Bronchial epithelial cell (primary cell): Measurements from ENCODE around the gene TEX35. TPM values are rescaled to one million over a fixed set of nuclear protein-coding genes. Genes with fewer than 3 reads are reported as not detected.

Experiments used
- DNase-seq: peaks from one replicate; pipeline ENCODE4 v3.0.0-alpha.2; 2010; ENCODE audit warnings: low read depth
- FAIRE-seq: peaks from 2 replicates; lab custom pipeline; 2011; peaks lifted over from hg19 to GRCh38; lab: Jason Lieb, UNC
- H3K27me3 ChIP-seq: 2 replicates; pipeline ENCODE4 v1.5.1; 2011; ENCODE audit warnings: low read length; ENCODE audit not compliant: control insufficient read depth, insufficient read depth
- H3K36me3 ChIP-seq: 2 replicates; pipeline ENCODE4 v1.5.1; 2011; ENCODE audit warnings: low read length; ENCODE audit not compliant: control insufficient read depth, insufficient read depth
- H3K4me3 ChIP-seq: 2 replicates; pipeline ENCODE4 v1.5.1; 2011; ENCODE audit warnings: mild to moderate bottlenecking, low read depth, low read length, control low read depth
- total RNA-seq: library from RNA; depleted of rRNA; stranded (reverse); fragments of >200 nt; gene quantifications from 2 replicates; pipeline ENCODE4 v1.2.1, GENCODE V29; 2014
- TF ChIP-seq, protein P1 (sequence below): IDR thresholded peaks from 2 replicates; pipeline ENCODE4 v1.5.1; 2011; ENCODE audit warnings: mild to moderate bottlenecking, moderate library complexity, low read length, control low read depth, inconsistent platforms; ENCODE audit not compliant: insufficient read depth, severe bottlenecking

TEX35 gene
- total RNA-seq, 1 donor from 2014 or later = not detected

DNA sequence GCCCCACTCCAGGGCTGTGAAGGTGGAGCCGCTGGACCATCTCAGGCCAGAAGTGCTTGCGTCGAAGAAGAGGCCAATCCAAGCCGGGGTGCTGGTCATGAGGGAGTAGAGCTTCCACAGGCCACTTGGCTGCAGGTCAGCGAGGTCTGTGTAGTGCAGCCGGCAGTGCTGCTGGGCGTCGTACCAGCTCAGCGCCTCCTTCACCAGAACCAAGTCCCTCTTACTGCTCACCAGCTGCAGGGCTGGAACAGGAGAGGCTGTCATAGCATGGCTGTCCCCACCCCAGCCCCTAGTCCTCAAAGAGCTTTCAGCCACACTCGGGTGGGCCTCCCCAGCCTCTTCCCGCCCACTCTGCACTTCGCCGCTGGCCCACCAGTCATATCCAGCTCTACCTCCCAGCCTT is 18.3 kb upstream of the TEX35 start:
- DNase-seq = no peak
- no peak overlapping the region for H3K4me3 ChIP-seq
- peaks cover 1% of the 10 kb centered on the region for H3K27me3 ChIP-seq
- no peak for FAIRE-seq
- TF ChIP-seq, protein P1, sequence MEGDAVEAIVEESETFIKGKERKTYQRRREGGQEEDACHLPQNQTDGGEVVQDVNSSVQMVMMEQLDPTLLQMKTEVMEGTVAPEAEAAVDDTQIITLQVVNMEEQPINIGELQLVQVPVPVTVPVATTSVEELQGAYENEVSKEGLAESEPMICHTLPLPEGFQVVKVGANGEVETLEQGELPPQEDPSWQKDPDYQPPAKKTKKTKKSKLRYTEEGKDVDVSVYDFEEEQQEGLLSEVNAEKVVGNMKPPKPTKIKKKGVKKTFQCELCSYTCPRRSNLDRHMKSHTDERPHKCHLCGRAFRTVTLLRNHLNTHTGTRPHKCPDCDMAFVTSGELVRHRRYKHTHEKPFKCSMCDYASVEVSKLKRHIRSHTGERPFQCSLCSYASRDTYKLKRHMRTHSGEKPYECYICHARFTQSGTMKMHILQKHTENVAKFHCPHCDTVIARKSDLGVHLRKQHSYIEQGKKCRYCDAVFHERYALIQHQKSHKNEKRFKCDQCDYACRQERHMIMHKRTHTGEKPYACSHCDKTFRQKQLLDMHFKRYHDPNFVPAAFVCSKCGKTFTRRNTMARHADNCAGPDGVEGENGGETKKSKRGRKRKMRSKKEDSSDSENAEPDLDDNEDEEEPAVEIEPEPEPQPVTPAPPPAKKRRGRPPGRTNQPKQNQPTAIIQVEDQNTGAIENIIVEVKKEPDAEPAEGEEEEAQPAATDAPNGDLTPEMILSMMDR = no peak
- no peaks in the 10 kb centered on the region for H3K36me3 ChIP-seq

DNA sequence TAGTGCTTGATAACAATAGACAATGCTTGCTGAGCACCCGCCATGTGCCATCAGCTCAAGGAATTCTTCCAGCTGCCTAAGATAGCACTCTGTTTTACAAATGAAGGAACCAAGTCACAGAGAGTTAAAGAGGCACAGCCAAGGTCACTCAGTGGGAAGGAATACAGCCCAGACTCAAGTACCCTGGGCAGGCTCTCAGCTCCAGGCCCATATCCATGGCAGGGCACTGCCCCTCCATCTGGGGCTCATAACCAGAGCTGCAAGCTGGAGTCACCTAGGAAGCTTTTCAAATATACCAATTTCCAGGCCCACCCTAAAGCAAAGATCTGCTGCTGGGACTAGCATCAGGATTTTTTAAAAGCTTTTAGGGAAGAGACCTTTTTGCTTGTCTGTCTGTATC is 17.8 kb upstream of the TEX35 start:
- DNase-seq (no peak), FAIRE-seq (no peak)
- Histone ChIP-seq H3K36me3 (no peaks in the 10 kb centered on the region), H3K27me3 (peaks cover 1% of the 10 kb centered on the region), H3K4me3 (no peak overlapping the region)
- TF ChIP-seq, protein P1 = no peak

DNA sequence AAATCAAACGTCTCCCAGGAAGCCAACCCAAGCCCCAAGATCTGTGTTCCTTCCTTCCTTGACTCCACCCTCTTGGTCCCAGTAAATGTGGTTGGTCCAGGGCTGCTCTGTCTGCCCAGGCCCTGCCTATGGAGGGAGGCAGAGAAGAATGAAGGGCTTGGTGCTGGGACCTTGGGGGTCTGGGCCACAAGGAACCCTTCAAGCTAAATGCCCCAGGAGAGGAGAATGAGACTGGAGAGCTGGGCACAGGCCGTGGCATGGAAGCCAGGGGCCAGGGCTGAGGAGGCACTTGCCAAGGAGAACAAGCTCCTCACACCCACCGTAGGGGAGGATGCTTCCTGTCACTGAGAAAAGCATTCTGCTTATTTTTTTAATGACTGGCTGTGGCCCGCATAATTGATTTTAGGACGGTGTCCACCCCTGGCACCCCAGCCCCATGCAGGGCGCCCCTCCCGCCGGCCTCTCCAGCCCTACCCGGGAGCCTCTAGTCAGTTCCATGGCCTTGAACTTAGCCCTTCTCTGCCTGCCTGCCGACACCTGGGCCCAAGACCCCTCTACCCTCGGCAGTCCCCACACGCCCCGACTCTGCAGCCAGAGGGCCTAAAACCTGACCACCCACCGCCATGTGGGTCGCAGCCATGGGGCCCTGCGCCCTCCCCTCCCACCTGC is 17.0 kb upstream of the TEX35 start:
- FAIRE-seq = no peak
- H3K27me3 ChIP-seq = peaks cover 1% of the 10 kb centered on the region

DNA sequence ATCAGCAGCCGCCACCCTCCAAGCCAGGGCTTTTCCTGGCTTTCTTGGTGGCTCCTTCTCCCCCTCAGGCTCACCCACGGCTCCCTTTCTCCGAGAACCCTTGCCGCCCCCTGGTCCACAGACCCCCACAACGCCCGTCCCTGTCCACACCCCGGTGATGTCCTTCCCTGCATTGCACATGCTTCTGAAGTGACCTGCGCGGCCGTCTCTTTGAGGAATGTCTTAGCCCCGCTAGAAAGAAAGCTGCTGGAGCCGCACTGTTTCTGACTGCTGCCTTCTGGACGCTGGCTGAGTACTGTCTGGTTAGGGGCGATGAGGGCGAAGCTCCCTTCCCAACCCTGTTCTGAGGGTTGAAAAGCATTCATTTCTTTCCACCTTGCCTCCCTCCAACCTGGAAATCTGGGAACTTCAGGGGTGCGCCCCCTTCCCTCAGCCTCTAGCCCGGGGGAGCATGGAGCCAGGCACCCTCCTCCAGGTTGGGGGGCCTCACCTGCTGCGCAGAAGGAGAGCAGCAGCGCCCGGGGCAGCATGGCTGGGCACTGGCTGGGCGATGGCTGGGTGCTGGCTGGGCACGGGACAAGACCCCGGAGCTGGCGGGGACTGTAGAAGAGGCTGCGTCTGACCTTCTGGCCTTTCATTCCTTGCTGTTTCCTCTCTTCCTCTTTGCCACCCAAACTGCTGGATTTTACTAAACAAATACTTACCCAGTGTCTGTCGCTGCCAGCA is 16.3 kb upstream of the TEX35 start, which contains the start of gene CLEC20A:
CLEC20A (minus strand) TSS at position 555 of the 726 bp plus-strand sequence; CDS start at position 530, 25 bp downstream.
- H3K36me3 ChIP-seq = no peaks in the 10 kb centered on the region
- FAIRE-seq = no peak
- H3K27me3 ChIP-seq = peaks cover 1% of the 10 kb centered on the region
- no peak within 1 kb of the TSS for H3K4me3 ChIP-seq
- TF ChIP-seq, protein P1 = no peak
- DNase-seq = no peak

More for the DNA sequence above, 17.0 kb upstream of the TEX35 start:
- no peaks in the 10 kb centered on the region for H3K36me3 ChIP-seq
- TF ChIP-seq, protein P1 = no peak
- no peak overlapping the region for H3K4me3 ChIP-seq
- no peak for DNase-seq

DNA sequence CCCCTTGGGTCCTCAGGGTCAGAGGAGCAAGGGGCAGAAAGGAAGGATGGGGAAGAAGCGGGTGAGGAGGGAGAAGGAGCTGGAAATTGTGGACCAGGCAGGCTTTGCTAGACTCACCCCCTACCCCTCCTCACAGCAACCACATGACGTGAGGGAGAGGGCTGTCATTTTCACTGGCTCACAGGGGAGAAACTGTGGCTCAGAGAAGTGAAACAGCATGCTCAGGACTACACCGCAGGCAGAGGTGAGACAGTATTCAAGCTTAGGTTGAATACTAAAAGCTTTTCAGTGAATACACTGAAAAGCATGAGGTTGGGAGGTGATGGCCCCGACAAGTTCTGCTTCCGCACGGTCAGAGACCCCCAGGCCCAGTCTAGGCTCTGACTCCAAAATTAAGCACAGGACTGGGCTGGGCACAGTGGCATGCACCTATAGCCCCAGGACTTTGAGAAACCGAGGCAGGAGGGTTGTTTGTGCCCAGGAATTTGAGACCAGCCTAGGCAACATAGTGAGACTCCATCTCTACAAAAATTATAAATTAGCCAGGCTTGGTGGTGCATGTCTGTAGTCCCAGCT is 14.9 kb upstream of the TEX35 start:
- Histone ChIP-seq H3K36me3 (no peaks in the 10 kb centered on the region), H3K4me3 (no peak overlapping the region), H3K27me3 (peaks cover 1% of the 10 kb centered on the region)
- no peak for FAIRE-seq
- TF ChIP-seq, protein P1 = no peak
- DNase-seq = no peak
